ENCODE data around the gene EPC2.

DNA sequence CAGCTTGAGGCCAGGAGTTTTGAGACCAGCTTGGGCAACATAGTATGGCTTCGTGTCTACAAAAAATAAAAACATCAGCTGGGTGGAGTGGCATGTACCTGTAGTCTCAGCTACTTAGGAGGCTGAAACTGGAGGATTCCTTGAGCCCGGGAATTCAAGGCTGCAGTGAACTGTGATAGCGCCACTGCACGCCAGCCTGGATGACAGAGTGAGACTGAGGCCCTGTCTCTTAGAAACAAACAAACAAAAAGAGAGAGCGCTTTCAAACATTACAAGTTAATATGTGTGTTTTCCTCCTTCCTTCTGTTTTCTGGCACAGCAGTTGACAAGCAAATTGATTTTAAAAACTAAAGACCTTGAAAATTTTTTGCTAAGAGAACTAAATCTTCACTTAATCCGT, 9.9 kb downstream of the EPC2 start:
- TF ChIP-seq, protein P1, sequence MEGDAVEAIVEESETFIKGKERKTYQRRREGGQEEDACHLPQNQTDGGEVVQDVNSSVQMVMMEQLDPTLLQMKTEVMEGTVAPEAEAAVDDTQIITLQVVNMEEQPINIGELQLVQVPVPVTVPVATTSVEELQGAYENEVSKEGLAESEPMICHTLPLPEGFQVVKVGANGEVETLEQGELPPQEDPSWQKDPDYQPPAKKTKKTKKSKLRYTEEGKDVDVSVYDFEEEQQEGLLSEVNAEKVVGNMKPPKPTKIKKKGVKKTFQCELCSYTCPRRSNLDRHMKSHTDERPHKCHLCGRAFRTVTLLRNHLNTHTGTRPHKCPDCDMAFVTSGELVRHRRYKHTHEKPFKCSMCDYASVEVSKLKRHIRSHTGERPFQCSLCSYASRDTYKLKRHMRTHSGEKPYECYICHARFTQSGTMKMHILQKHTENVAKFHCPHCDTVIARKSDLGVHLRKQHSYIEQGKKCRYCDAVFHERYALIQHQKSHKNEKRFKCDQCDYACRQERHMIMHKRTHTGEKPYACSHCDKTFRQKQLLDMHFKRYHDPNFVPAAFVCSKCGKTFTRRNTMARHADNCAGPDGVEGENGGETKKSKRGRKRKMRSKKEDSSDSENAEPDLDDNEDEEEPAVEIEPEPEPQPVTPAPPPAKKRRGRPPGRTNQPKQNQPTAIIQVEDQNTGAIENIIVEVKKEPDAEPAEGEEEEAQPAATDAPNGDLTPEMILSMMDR (IDR thresholded peaks at IDR 0.05): no peak
- TF ChIP-seq POLR2A (IDR thresholded peaks at IDR 0.05): no peak
